GM10248 (cell line): Measurements from ENCODE around the gene PTPRQ.

Source experiments
- CTCF ChIA-PET: fragments of 300-600 bp; sonication (Branson Sonifier 250); formaldehyde crosslinking; extraction: SDS; loops from one replicate; lab custom pipeline; 2021; ENCODE audit warnings: antibody characterized with exemption; lab: Yijun Ruan, JAX
- POLR2A ChIA-PET: fragments of 350-650 bp; sonication (Branson Sonifier 250); formaldehyde crosslinking; extraction: SDS; loops from one replicate; lab custom pipeline; 2020; ENCODE audit warnings: antibody characterized with exemption; lab: Yijun Ruan, JAX
- DNase-seq: peaks from one replicate; pipeline ENCODE4 v3.0.0; 2012; ENCODE audit errors: extremely low spot score
- CTCF ChIP-seq: IDR thresholded peaks from 2 replicates; pipeline ENCODE4 v1.5.1; 2012; ENCODE audit warnings: mild to moderate bottlenecking, low read depth; ENCODE audit errors: extremely low read depth, missing control alignments, control extremely low read depth

PTPRQ gene

GRCh38 chr12:80565271-80565670 lies 121.2 kb downstream of the PTPRQ start:
- no peak for DNase-seq
- TF ChIP-seq CTCF, result no peak
- CTCF ChIA-PET, result interaction anchor here (1.9 kb wide), 1 partner anchor 11 kb away, joined by 6 read pairs; no protein-coding TSS in a partner anchor
- POLR2A ChIA-PET, result no interaction called here

- ChIA-PET POLR2A (no interaction called here), CTCF (no interaction called here)
Observed at GRCh38 chr12:80567401-80567800, 123.4 kb downstream of the PTPRQ start.

GRCh38 chr12:80576641-80577418 lies 132.8 kb downstream of the PTPRQ start:
- DNase-seq, result no peak
- CTCF ChIA-PET, result interaction anchor here (1.1 kb wide), 1 partner anchor 22 kb away, joined by 3 read pairs; no protein-coding TSS in a partner anchor
- POLR2A ChIA-PET, result no interaction called here
- no peak for TF ChIP-seq CTCF

More at GRCh38 chr12:80567401-80567800, 123.4 kb downstream of the PTPRQ start:
- no peak for DNase-seq
- no peak for TF ChIP-seq CTCF

GRCh38 chr12:80580254-80580653 lies 136.2 kb downstream of the PTPRQ start:
- no peak for DNase-seq
- TF ChIP-seq CTCF, result no peak
- POLR2A ChIA-PET, result no interaction called here
- CTCF ChIA-PET, result no interaction called here

- ChIA-PET POLR2A (no interaction called here), CTCF (no interaction called here)
- TF ChIP-seq CTCF, result no peak
- no peak for DNase-seq
Observed at GRCh38 chr12:80581783-80582182, 137.7 kb downstream of the PTPRQ start.

- DNase-seq, result no peak
Observed at GRCh38 chr12:80582431-80582830, 138.4 kb downstream of the PTPRQ start.

More at GRCh38 chr12:80582431-80582830, 138.4 kb downstream of the PTPRQ start:
- TF ChIP-seq CTCF, result no peak
- ChIA-PET CTCF (no interaction called here), POLR2A (no interaction called here)
